ENCODE data around the gene KCNN3. TPM values are rescaled to one million over a fixed set of nuclear protein-coding genes. Genes with fewer than 3 reads are reported as not detected.

The KCNN3 gene
- total and polyA plus RNA-seq, 2 of the 8 experiments (the other 6 are each of a cell fraction or from before 2014, with no cell fraction given), result 2.8 to 3.7 TPM

DNA sequence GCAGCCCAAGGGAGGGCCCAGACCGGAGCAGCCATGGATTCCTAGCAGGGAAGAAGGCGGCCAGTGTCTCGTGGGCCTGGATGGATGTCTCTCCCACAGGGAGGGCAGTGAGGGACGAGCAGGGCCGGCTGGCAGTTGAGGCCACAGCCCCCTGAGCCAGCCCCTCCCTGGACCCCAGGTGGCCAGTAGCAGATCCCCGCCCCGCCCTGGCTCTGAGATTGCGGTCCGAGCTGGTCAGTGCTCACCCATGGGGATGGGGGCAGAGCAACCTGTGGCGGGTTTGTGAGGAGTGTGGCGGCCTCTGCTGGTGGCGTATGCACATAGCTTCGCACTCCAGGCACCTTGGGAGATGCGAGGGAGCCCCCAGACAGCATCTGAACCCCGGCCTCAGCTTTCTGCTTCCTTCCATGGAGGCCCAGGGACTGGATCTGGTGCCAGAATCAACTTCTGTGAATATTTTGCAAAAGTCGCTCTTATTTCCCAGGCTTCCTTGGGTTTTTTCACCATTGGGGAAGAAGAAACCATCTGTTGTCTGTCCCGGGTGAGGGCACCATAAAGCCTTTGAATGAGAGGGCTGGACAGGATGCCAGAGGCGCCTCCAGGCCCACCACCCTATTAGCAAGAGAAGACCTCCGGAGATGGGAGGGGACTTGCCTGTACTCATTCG, 8.4 kb upstream of the KCNN3 start:
- peaks cover 2% of the 10 kb centered on the region; the same call in 1 of the 2 replicates for H3K23me2 ChIP-seq (ENCODE audit: low read depth, low read length)
- no peak overlapping the region for H4K91ac ChIP-seq (replicated peaks; ENCODE audit: insufficient read length, low read length)
- H3K4ac ChIP-seq (replicated peaks; ENCODE audit: insufficient read length, low read depth, low read length), result no peak overlapping the region
- H4K5ac ChIP-seq (ENCODE audit: insufficient read length, low read depth, low read length), result no peak overlapping the region
- POLR2A ChIA-PET (ENCODE audit: partially characterized antibody), result interaction anchor here (1.1 to 1.3 kb wide), 2 partner anchors 13 to 58 kb away, joined by 3 to 4 read pairs; partner anchors contain the start of gene PMVK
- H3K79me1 ChIP-seq (ENCODE audit: low read depth, low read length), result no peaks in the 10 kb centered on the region
- 30% methylated on average over 20 of the region's 20 CpGs; no CpG with 5 or more reads in 1 of the 2 experiments for WGBS, 2 experiments (ENCODE audit: extremely low coverage in 1 of 2, insufficient coverage in 1 of 2, insufficient read length in 1 of 2, insufficient replicate concordance in 2 of 2, low coverage in 1 of 2, low lambda C conversion rate in 2 of 2, missing lambda C conversion rate in 1 of 2)
- H4K8ac ChIP-seq (ENCODE audit: extremely low read depth, insufficient read depth, low read length), result no peak overlapping the region; the same call in 1 of the 2 replicates
- no peaks in the 10 kb centered on the region for H4K20me1 ChIP-seq (replicated peaks in 1 of 2; ENCODE audit: control insufficient read depth in 1 of 2, insufficient read depth in 2 of 2, low read length in 2 of 2)
- no peak overlapping the region for H3K14ac ChIP-seq (ENCODE audit: insufficient read length)
- peak; percentile 51 to 93 for DNase-seq (ENCODE audit: low read depth in 1 of 2, low spot score in 2 of 2)
- CTCF ChIA-PET (ENCODE audit: partially characterized antibody), result interaction anchor here (0.6 to 4.6 kb wide), 62 partner anchors 8 to 444 kb away, joined by 3 to 39 read pairs (median 4); partner anchors contain the start of genes KCNN3 and PMVK
- H3K4me1 ChIP-seq (replicated peaks in 1 of 4; ENCODE audit: control insufficient read depth in 3 of 4, insufficient read depth in 4 of 4, low read length in 3 of 4), result peaks cover 0 to 6% (median 0%) of the 10 kb centered on the region in 4 experiments; a peak in 1 of 7 replicates
- peak overlapping the region in 1 of 2 experiments; percentile 60; a peak in 3 of 4 replicates for H3K4me2 ChIP-seq (ENCODE audit: insufficient read depth in 1 of 2, low read depth in 2 of 2, low read length in 2 of 2)
- H3K4me3 ChIP-seq (ENCODE audit: extremely low read depth in 1 of 4, insufficient read depth in 2 of 4, low read depth in 3 of 4, low read length in 4 of 4), result peak overlapping the region in 2 of 4 experiments; percentile 10 to 27; a peak in 2 of 8 replicates
- no peak overlapping the region for H3K56ac ChIP-seq (replicated peaks; ENCODE audit: insufficient read length, low read depth, low read length)
- no peak overlapping the region for H2BK120ac ChIP-seq (replicated peaks; ENCODE audit: low read depth, low read length)
- peak; percentile 58 for FAIRE-seq
- no peak overlapping the region for H2BK5ac ChIP-seq (ENCODE audit: low read depth, low read length)
- peak overlapping the region; percentile 90; the same call in 1 of the 2 replicates for H2AFZ ChIP-seq (ENCODE audit: low read length)
- H3K36me3 ChIP-seq (ENCODE audit: control insufficient read depth in 2 of 4, insufficient read depth in 4 of 4, low read length in 3 of 4), result no peaks in the 10 kb centered on the region
- H3K9me3 ChIP-seq (ENCODE audit: insufficient read depth in 2 of 2, low read depth in 1 of 2, low read length in 1 of 2), result no peaks in the 10 kb centered on the region
- H3K27ac ChIP-seq (ENCODE audit: low read depth, low read length), result no peak overlapping the region
- H2BK12ac ChIP-seq (ENCODE audit: low read depth, low read length), result no peak overlapping the region; the same call in 1 of the 2 replicates
- no peaks in the 10 kb centered on the region for H3K79me2 ChIP-seq (ENCODE audit: control insufficient read depth in 1 of 2, insufficient read depth in 2 of 2, low read length in 2 of 2)
- no peak overlapping the region for H2AK5ac ChIP-seq (ENCODE audit: low read depth, low read length)
- H3K18ac ChIP-seq (ENCODE audit: extremely low read depth, low read length), result no peak overlapping the region
- no peak overlapping the region for H3K9ac ChIP-seq (replicated peaks in 1 of 4; ENCODE audit: extremely low read depth in 1 of 4, low read depth in 3 of 4, low read length in 3 of 4)
- H2BK20ac ChIP-seq (ENCODE audit: low read length), result no peak overlapping the region
- H3K23ac ChIP-seq (ENCODE audit: insufficient read length), result no peak overlapping the region
- H3K27me3 ChIP-seq (replicated peaks in 1 of 4; ENCODE audit: control insufficient read depth in 3 of 4, extremely low read depth in 1 of 4, insufficient read depth in 3 of 4, low read length in 3 of 4), result no peaks in the 10 kb centered on the region
- H2BK15ac ChIP-seq (ENCODE audit: low read length), result no peak overlapping the region
- TF ChIP-seq HDAC2 (IDR thresholded peaks at IDR 0.05; ENCODE audit: borderline replicate concordance in 1 of 2, low read depth in 2 of 2, low read length in 2 of 2) (no peak), TEAD4 (IDR thresholded peaks at IDR 0.05; ENCODE audit: low read depth, low read length) (0 out of 2 replicates have a peak, but pooled peaks have one; percentile 4), KDM4A (IDR thresholded peaks at IDR 0.05; ENCODE audit: low read depth, low read length, severe bottlenecking) (no peak), SUZ12 (IDR thresholded peaks at IDR 0.05; ENCODE audit: low read length) (no peak), TBP (IDR thresholded peaks at IDR 0.05; ENCODE audit: low read depth, low read length) (peak; percentile 23; the same call in 1 of the 2 replicates), HDAC6 (IDR thresholded peaks at IDR 0.05; ENCODE audit: low read depth, low read length) (no peak), GABPA (IDR thresholded peaks at IDR 0.05; ENCODE audit: borderline replicate concordance, insufficient read depth, low read length) (peak; percentile 67; the same call in 1 of the 2 replicates), TAF1 (IDR thresholded peaks at IDR 0.05; ENCODE audit: low read depth, low read length) (0 out of 2 replicates have a peak, but pooled peaks have one; percentile 19), BCL11A (IDR thresholded peaks at IDR 0.05; ENCODE audit: low read depth in 2 of 2, low read length in 2 of 2) (no peak), JUN (IDR thresholded peaks at IDR 0.05; ENCODE audit: low read depth, low read length) (0 out of 2 replicates have a peak, but pooled peaks have one; percentile 29), TCF12 (IDR thresholded peaks at IDR 0.05; ENCODE audit: low read depth, low read length) (peak; percentile 61; the same call in 1 of the 2 replicates)
